Measurements from ENCODE around the gene BRD8. TPM values are rescaled to one million over a fixed set of nuclear protein-coding genes. Genes with fewer than 3 reads are reported as not detected.

Gene BRD8
- total RNA-seq, 1 donor from 2014 or later: 33.1 TPM

GRCh38 chr5:138110266-138110963 lies 68.0 kb downstream of the BRD8 start:
- H3K27me3 Mint-ChIP-seq (ENCODE audit: low read depth): peaks cover 5% of the 10 kb centered on the region
- no peaks in the 10 kb centered on the region for H3K9me3 Mint-ChIP-seq (ENCODE audit: low read depth)
- no peaks in the 10 kb centered on the region for H3K36me3 Mint-ChIP-seq (ENCODE audit: low read depth)
- no peak overlapping the region for H3K4me3 Mint-ChIP-seq (ENCODE audit: unreplicated experiment)
- no peak for TF ChIP-seq CTCF (IDR thresholded peaks at IDR 0.05)
- H3K27ac Mint-ChIP-seq (ENCODE audit: unreplicated experiment): no peak overlapping the region
- H3K4me1 Mint-ChIP-seq (ENCODE audit: low read depth): peaks cover 7% of the 10 kb centered on the region
- DNase-seq (ENCODE audit: low spot score): no peak

- no peak for DNase-seq (ENCODE audit: low spot score)
- no peaks in the 10 kb centered on the region for H3K9me3 Mint-ChIP-seq (ENCODE audit: low read depth)
- no peak overlapping the region for H3K27ac Mint-ChIP-seq (ENCODE audit: unreplicated experiment)
- peaks cover 5% of the 10 kb centered on the region for H3K27me3 Mint-ChIP-seq (ENCODE audit: low read depth)
- no peak for TF ChIP-seq CTCF (IDR thresholded peaks at IDR 0.05)
- H3K4me1 Mint-ChIP-seq (ENCODE audit: low read depth): peaks cover 7% of the 10 kb centered on the region
- no peaks in the 10 kb centered on the region for H3K36me3 Mint-ChIP-seq (ENCODE audit: low read depth)
- H3K4me3 Mint-ChIP-seq (ENCODE audit: unreplicated experiment): no peak overlapping the region
Observed at GRCh38 chr5:138109463-138110265, 68.8 kb downstream of the BRD8 start.

GRCh38 chr5:138107213-138107612 lies 71.2 kb downstream of the BRD8 start:
- Mint-ChIP-seq H3K36me3 (ENCODE audit: low read depth) (no peaks in the 10 kb centered on the region), H3K27ac (ENCODE audit: unreplicated experiment) (no peak overlapping the region), H3K4me1 (ENCODE audit: low read depth) (peaks cover 7% of the 10 kb centered on the region), H3K4me3 (ENCODE audit: unreplicated experiment) (no peak overlapping the region), H3K27me3 (ENCODE audit: low read depth) (peaks cover 14% of the 10 kb centered on the region), H3K9me3 (ENCODE audit: low read depth) (no peaks in the 10 kb centered on the region)
- no peak for TF ChIP-seq CTCF (IDR thresholded peaks at IDR 0.05)
- DNase-seq (ENCODE audit: low spot score): no peak

GRCh38 chr5:138105709-138106108 lies 72.7 kb downstream of the BRD8 start:
- Mint-ChIP-seq H3K9me3 (ENCODE audit: low read depth) (no peaks in the 10 kb centered on the region), H3K36me3 (ENCODE audit: low read depth) (peaks cover 2% of the 10 kb centered on the region), H3K27me3 (ENCODE audit: low read depth) (peaks cover 27% of the 10 kb centered on the region), H3K4me1 (ENCODE audit: low read depth) (no peaks in the 10 kb centered on the region), H3K27ac (ENCODE audit: unreplicated experiment) (no peak overlapping the region), H3K4me3 (ENCODE audit: unreplicated experiment) (no peak overlapping the region)
- no peak for TF ChIP-seq CTCF (IDR thresholded peaks at IDR 0.05)
- DNase-seq (ENCODE audit: low spot score): no peak

GRCh38 chr5:138103319-138103637 lies 75.2 kb downstream of the BRD8 start:
- Mint-ChIP-seq H3K9me3 (ENCODE audit: low read depth) (no peaks in the 10 kb centered on the region), H3K4me1 (ENCODE audit: low read depth) (no peaks in the 10 kb centered on the region), H3K27ac (ENCODE audit: unreplicated experiment) (no peak overlapping the region), H3K4me3 (ENCODE audit: unreplicated experiment) (no peak overlapping the region), H3K27me3 (ENCODE audit: low read depth) (peaks cover 33% of the 10 kb centered on the region), H3K36me3 (ENCODE audit: low read depth) (peaks cover 2% of the 10 kb centered on the region)
- no peak for DNase-seq (ENCODE audit: low spot score)
- no peak for TF ChIP-seq CTCF (IDR thresholded peaks at IDR 0.05)

Data from chondrocyte (in vitro differentiated cells).